NCI-H146 treated with DMSO at 0.1 percent for 48 hours (cell line): ENCODE data around the gene TIMM23.
"Not testable (repeated sequence)": the region's sequence is repeated elsewhere in the genome, so short reads cannot be mapped to it uniquely, and the experiment has no call there.

ENCODE experiments used
- DNase-seq: peaks from one replicate; lab custom pipeline; 2025; ENCODE audit not compliant: unreplicated experiment; lab: John Stamatoyannopoulos, UW

The TIMM23 gene

DNA sequence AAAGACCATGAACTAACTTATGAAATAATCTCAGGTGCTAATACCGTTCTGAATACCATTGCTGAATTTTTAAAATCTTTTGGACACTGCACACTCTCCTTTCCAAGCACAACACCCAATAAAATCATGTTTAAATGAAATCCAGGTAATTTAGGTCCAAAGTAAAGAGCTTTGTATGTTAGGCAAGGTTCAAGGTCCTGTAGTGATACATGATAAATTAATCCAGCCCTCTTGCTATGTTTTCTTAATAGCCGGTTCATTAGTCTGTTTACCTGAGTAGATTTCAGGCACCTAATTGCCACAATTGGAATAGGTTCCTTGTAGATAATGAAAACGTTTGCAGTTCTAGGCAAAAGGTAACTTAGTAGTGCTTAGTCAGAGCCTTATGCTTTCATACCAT lies 13.3 kb downstream of the TIMM23 start:
- not testable (repeated sequence) for DNase-seq

DNA sequence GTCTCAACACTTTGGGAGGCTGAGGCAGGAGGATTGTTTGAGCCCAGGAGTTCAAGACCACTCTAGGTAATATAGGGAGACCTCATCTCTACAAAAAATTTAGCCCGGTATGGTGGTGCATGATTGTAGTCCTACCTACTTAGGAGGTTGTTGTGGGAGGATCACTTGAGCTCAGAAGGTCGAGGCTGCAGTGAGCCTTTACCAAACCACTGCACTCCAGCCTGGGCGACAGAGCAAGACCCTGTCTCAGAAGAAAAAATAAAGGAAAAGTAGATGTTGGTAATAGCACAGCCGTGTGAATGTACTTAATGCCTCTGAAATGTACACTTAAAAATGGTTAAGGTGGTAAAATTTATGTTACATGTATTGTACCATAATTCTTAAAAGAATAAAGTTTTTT lies 25.3 kb downstream of the TIMM23 start:
- DNase-seq: no peak

DNA sequence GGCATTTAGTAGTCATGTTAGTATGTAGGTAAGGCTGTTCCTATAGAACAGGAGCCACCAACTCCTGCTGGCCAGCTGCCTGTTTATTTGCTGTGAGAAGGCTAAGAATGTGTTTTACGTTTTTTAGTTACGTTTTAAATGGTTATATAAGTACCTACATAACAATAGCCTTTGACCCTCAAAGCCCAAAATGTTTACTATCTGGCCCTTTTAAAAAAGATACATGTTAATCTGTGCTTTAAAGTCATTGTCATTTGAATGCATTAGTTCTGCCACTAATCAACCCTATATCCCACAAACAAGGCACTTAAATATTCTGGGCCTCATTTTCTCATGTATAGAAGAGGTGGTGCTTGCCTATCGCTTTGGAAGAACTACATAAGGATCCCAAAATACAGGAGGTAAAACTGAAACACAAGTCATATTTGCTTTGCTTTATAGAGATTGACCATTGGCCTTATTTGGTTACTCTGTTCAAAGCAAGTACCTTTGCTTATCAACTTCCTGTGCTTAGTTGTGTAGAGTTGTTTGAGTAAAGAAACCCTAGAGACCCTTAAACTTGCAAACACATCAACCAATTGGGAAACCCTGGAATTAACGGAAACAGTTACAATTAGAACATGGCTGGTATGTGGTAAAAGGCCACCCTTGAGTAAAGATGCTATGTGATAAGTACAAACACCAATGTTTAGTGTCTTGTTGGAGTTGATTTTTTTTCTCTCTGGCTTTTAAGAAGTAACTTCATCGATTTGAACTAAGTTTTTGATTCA lies 25.9 kb downstream of the TIMM23 start:
- DNase-seq: no peak

DNA sequence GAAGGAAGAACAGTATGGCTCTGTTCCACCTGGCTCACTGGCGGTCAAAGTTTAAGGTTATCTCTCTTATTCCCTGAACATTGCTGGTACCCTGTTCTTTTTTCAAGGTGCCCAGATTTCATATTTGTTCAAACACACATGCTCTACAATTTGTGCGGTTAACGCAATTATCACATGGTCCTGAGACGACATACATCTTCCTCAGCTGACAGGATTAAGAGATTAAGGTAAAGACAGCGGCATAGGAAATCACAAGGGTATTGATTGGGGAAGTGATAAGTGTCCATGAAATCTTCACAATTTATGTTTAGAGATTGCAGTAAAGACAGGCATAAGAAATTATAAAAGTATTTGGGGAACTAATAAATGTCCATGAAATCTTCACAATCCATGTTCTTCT lies 27.7 kb downstream of the TIMM23 start:
- not testable (repeated sequence) for DNase-seq

DNA sequence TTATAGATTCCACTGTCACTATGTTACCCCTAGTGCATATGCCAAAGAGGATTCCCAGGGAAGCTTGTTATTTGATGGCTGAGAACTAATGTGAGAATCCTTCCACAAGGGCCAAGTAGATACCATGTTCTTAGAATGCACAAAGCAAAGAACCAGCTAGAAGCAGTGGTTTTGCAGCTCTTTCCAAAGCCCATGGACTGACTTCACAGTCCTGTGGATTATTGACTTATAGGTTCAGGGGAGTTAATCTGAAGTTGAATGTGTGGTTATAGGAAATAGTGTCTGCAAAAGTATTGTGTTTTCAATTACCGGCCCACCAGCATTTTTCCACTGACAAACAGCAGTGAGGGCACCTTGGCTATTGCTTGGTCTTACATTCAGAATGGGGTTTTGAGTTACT lies 28.2 kb downstream of the TIMM23 start:
- DNase-seq: no peak

DNA sequence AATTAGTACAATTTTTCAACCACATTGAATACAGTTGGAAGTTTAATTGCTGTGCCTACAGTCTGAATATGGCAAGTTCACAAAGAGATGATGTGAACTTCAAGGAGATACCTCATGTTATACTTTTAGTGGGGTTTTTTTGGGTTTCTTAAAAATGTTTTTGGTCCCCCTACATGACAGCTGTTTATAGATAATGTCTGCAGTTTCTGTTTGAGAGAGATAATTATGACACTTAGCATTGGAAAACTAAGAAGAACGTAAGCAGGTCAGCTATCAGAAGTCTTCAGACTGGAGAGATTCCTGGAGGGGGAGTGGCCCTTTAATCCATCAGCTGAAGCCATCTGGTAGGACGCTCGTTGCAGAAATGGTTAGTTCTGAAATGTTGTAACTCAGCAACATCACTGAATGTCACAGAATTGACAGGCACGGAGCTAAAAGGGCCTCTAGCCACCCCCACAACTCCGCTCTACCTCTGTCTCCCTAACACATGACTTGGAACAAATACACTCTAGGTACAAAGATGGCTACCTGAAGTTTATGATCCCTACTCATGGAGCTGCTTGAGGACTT lies 29.0 kb downstream of the TIMM23 start:
- DNase-seq: no peak

DNA sequence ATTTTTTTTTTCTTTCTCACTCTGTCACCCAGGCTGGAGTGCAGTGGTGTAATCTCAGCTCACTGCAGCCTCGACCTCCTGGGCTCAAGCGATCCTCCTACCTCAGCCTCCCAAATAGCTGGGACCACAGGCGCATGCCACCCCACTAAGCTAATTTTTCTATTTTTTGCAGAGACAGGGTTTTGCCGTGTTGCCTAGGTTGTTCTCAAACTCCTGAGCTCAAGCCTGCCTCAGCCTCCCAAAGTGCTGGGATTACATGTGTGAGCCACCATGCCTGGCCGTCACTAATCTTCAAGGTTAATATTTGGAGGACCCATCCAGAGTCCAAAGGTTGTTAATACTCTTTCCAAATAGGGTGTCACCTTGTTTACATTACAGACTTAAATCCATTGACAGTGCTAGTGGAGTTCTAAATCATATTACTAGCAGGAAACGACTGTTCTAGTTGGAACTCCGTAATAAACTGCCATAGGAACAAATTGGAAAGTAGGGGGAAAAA lies 29.9 kb downstream of the TIMM23 start:
- not testable (repeated sequence) for DNase-seq

DNA sequence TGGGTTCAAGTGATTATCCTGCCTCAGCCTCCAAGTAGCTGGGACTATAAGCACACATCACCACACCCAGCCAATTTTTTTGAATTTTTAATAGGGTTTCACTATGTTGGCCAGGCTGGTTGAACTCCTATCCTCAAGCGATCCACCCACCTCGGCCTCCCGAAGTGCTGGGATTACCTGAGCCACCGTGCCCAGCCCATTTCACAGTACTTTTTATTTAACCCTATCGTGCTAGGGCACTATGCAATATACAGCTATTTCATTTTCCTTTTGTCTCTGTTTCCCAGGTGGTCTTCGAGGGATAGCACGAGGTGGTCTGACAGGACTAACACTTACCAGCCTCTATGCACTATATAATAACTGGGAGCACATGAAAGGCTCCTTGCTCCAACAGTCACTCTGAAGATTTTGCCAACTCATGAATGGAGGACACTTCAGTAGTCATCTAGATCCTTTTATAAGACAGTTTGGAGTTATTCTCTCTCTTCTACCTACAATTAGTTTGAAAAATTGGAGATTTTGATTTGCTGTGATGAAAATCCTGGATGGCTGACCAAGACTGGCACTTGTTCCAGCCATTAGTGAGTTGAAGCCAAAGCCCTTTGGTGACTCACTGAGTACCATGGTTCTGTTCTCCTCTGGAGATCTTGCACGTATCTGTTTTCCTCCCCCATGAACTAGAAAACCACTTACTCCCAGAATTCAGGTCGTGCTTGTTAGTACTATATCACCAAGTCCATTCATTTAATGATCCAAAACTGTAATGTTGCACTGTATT lies 30.8 kb downstream of the TIMM23 start:
- no peak for DNase-seq

DNA sequence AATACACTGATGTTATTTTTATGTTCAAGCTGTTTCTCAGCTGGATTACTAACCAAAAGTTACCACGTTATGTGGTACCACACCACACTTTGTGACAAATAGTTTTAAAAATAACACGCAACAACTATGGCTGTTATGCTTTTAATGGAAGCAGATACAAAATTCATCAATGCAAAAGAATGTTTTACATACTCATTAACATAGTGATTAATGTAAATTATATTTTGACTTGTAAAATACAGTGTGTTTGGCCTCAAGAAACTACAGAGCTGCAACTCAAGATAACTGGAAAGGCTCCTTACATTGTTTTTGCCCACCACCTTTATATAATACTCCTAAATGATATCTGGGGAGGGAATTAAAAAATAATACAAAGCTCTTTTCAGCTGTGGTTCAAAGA lies 32.7 kb downstream of the TIMM23 start:
- no peak for DNase-seq

DNA sequence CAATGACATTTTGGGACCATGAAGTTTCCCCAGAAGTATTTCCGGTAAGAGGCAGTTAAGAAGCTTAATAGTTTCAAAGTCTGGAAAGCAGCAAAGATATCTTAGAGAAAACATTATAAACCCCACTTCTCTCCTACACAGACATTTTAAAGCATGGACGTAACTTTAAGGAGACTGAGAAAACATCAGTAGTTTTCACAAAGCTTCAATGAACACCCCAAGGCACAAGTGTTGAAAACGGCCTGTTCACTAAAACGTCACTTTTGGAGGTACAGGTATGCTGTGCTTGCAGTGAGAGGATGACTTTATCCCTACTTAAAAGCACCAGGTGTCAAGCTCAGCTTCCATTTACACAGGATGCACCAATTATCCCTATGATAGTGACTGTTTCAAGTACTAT lies 33.1 kb downstream of the TIMM23 start:
- DNase-seq: no peak

DNA sequence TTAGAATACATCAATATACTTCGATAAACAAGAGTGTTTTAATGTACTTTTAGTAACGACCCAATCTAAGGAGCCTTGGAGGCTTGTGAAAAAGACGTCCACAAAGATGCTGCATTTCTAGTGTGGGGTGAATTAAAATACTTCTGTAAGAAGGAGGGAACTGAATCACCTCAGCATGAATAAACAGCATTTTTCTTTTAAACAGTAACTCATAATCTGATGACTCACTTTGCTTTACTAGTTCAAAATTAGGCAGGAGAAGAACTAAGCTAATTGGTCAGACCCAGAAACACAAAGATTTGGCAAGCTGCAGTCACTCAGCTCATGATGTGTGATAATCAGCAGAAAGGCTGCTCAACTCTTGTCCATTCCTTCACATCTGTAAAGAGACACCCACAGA lies 33.9 kb downstream of the TIMM23 start:
- no peak for DNase-seq

DNA sequence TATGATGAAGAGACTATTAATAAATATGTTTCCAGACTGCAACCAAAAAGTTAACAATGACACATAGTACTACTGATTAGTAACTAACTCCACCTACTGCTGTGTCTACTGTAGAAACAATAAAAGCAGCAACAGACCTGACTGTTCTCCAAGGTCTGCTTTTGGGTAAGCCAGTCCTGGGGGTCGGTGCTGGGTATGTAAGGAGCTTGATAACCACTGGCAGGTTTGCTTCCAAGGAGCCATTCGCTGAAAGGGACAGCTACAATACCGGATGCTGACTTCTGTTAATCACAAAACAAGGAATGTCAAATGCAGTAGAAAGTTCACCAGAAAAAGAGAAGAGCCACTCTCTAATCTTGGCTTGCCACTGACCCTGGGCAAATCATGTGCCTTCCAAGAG lies 40.5 kb downstream of the TIMM23 start:
- DNase-seq: no peak

DNA sequence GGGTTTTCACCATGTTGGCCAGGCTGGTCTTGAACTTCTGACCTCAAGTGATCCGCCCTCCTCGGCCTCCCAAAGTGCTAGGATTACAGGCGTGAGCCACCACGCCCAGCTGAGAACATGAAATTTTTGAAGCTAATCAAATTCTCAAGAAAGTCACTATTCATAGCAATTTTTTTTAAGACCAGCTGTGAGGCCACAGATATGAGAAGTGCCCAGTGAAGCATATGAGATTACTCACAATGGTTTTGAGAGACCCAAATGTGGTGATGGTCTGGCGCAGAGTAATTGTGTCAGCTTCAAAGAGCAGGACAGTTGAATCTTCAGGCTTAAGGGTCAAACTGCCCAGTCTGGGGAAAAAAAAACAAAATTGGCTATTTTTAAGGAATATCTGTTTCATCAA lies 41.9 kb downstream of the TIMM23 start:
- DNase-seq: no peak

DNA sequence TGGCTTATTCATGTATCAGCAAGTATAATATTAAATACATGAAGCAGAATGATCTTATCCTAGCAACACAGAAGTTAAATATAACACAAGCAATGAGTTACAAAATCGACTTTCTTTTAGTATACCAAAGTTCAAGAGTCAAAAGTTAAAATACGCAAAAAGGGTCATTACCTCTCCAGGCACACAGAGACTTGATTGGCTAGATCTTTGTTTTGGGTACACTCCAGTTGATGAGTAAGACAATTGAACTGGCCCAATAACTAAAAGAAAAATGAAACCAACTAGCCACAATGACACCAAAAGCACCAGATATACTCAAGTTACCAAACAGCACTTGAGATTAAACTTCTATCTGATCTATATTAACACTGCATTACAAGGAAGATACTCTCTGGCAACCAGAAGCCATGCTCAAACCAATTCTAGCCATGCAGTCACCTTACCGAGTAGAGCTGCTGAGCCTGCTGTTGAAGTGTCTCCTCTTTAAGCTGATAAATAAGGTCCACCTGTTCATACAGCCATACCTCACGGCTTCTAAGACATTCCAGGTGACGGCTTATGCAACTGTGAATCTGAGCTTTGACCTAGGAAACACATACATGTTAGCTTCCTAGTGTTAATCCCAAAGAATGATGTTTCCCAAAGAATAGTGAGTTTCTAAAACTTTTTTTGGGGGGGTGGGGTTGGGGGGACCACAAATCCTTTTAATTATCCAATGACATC lies 42.6 kb downstream of the TIMM23 start:
- no peak for DNase-seq

DNA sequence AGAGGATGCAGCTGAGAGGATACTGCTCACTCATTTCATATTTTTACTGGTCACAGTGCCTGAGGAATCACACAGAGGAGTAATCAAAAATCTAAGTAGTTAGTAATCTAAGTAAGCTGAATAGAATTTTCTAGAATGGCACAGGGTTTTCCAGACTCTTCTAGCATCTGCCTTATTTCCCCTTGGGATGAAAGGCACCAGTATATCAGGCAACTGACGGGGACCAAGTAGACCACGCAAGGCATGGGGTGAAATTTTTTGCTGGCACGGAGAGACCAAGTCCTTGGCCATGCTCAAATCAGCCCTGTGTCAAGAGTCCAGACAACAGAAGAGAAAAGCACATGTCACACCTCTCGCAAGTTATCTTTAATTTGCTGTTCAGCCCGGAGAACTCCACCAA lies 43.9 kb downstream of the TIMM23 start:
- no peak for DNase-seq

DNA sequence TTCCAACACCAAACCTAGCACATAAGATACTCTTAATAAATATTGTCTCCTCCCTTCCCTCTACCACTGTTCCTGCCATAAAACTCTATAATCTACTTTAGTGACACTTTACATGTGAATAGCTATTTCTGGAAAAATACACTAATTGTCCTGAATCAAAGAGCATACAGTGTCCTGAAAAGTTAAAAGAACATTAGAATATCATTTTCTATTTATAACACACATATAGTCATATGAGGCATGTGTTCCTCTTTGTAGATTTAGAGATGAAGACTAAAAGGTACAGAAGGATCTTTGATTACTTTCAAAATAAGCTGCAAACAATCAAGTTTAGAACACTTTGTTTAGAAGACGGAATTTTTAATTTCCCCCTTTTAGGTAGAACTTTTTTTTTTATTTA lies 44.5 kb downstream of the TIMM23 start:
- no peak for DNase-seq

DNA sequence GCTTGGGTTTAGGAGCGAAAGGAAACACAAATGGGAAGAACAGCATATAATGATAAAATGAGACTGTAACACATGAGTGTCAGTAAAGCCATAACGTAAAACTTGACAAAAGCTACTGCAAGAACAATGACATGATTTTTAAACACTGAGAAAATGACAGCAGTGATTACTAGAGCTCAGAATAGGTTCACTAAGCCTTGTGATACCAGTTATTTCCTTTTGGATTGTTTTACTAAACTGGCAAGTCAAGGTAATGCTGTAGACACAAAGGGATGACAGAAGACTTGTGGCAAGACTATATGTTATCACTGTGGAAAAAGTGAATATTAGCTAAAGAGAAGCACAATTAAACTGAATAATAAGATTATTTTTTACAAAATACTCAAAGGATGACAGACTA lies 45.4 kb downstream of the TIMM23 start:
- DNase-seq: no peak

DNA sequence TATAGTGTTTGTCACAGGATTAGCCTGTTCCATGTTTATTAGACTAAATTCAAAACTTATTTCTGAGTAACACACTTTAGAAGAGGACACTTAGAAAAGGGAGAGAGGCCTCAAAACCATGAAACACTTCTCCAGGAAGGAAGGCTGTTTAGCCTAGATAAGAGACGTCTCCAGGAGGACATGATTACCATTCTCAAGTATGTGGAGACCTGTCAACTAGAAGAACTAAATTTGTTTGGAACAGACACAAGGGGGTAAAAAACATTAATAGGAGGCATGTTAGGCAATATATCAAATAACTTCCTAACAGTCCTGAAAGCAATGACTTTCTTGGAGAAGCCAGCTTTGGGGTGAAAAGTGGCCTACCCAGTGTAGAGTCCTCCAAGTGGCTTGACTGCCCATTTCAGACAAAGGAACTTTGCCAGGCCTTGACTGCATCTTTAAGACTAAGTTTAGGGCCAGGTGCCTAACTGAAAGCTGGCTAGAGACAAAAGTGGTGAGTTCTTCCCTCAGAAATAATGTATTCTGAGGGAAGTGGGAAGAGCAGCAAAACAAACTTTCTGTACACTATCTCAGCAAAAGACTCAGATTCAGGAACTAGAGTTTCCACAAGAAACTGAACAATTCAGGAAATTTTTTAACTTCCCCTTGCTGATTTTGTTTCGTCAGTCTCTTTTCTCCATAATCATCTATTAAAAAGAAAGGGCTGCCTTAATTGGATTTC lies 46.3 kb downstream of the TIMM23 start:
- DNase-seq: no peak

DNA sequence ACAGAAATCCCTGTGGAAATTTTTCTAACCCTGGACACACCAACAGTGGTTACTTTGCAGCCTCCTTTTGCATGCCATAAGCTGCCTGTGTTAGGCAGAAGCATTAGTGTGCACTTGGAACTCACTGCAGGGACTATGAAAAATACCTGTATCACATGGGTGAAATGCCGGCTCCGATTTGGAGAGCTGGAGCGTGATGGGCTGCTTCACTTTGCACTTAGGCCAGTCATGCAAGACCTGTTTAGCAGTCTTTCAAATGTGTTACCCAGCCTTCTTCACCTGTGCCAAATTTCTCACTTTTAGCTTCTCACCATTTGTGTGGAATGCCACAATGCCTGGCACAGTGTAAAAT lies 46.9 kb downstream of the TIMM23 start:
- no peak for DNase-seq

DNA sequence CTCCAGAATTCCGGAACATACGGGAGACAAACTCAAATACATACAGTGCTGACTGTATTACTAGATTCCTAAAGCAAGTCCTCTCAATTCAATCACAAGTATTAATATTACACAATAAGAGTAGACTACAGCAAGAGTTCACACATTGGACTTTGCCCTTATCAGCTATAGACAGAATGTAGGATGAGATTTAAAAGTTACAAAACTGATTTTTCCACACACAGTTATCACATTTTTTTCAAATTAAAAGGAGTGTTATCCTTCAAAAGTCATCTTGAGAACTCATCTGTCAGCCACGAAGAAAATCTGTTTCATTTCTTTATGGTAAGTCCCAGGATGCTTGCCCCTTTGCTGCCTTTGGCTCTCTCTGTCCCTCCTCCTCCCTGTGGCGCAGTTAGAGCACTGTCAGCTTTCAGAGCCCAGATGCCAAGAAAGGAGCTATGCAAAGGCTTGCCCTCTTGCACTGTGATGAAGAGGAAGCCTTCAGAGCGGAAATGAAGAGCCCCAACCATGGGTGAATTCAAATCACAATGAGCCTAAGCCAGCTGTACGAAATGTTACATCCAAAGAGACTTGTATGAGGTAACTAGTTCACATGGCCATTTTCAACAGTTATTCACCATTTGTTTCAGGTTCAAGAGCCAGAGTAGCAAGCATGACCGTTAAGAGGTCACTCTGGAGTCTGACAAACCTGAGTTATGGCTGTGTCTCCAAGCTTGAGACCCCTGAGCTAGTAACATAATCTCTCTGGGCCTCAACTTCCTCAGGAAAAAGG lies 47.5 kb downstream of the TIMM23 start:
- no peak for DNase-seq
